K562 (cell line): ENCODE results near the gene CITED2. TPM values are rescaled to one million over a fixed set of nuclear protein-coding genes. Genes with fewer than 3 reads are reported as not detected.
A peak's percentile ranks its signal among the peaks of the same experiment; 100 is the strongest.

Source experiments
- ATAC-seq: fragments of 200-7000 bp; cut with Tn5 transposase; 3 replicates; pipeline ENCODE4 v1.9.1; 2020; ENCODE audit warnings: moderate library complexity
- BruUV-seq: library from RNA; stranded (reverse); fragments of 400-500 nt; replicated peaks from 2 replicates; lab custom pipeline; 2021; lab: Mats Ljungman, UMichigan
- CTCF ChIA-PET: fragments of 300-600 bp; formaldehyde crosslinking; extraction: SDS; loops from one replicate; lab custom pipeline; 2021; ENCODE audit warnings: low intra/inter-chr PET ratio; lab: Yijun Ruan, JAX
- POLR2A ChIA-PET: fragments of 300-600, 350-650 bp; sonication (Branson Sonifier 250); formaldehyde crosslinking; extraction: SDS; loops from one replicate; lab custom pipeline; 2021; ENCODE audit warnings: antibody characterized with exemption, inconsistent platforms; lab: Yijun Ruan, JAX
- DNase-seq, 4 experiments: peaks; one replicate each; pipeline versions ENCODE4 v3.0.0 to v3.0.0-alpha.2; 2011 to 2018; ENCODE audit warnings: low spot score in 3 of 4, mixed read lengths in 3 of 4; ENCODE audit errors: extremely low read depth in 1 of 4
- FAIRE-seq: peaks from 2 replicates; lab custom pipeline; 2011; peaks lifted over from hg19 to GRCh38; lab: Jason Lieb, UNC
- H2AFZ ChIP-seq: 2 replicates; pipeline ENCODE4 v1.6.0; 2011; ENCODE audit warnings: low read depth, low read length, control low read depth, inconsistent platforms
- H3K27ac ChIP-seq: fragments of 200-600 bp; 3 replicates; pipeline ENCODE4 v1.8.0; 2011; ENCODE audit warnings: low read depth, mild to moderate bottlenecking, control low read depth, inconsistent platforms, low read length, moderate library complexity, mixed read lengths; ENCODE audit errors: extremely low read depth
- H3K27me3 ChIP-seq, 2 experiments: fragments of 300-600 bp in 1 of 2; 2 replicates in 1 of 2; 3 replicates in 1 of 2; pipeline versions ENCODE4 v1.6.0 to v1.8.0; 2011; ENCODE audit warnings: inconsistent platforms in 2 of 2, low read length in 2 of 2, mild to moderate bottlenecking in 1 of 2, mixed read lengths in 1 of 2, moderate library complexity in 1 of 2; ENCODE audit not compliant: control insufficient read depth in 2 of 2, insufficient read depth in 2 of 2
- H3K36me3 ChIP-seq: fragments of 300-600 bp; 3 replicates; pipeline ENCODE4 v1.8.0; 2011; ENCODE audit warnings: mild to moderate bottlenecking, low read length, inconsistent platforms; ENCODE audit not compliant: control insufficient read depth, insufficient read depth
- H3K4me1 ChIP-seq, 2 experiments: fragments of 200-600 bp in 1 of 2; replicated peaks in 1 of 2; 2 replicates in 1 of 2; 3 replicates in 1 of 2; pipeline versions ENCODE4 v1.5.1 to v1.8.0; 2011; ENCODE audit warnings: inconsistent platforms in 2 of 2, low read length in 2 of 2, mild to moderate bottlenecking in 1 of 2, mixed read lengths in 1 of 2, moderate library complexity in 1 of 2; ENCODE audit not compliant: control insufficient read depth in 2 of 2, insufficient read depth in 2 of 2
- H3K4me2 ChIP-seq: 2 replicates; pipeline ENCODE4 v1.6.1; 2011; ENCODE audit warnings: low read length, control low read depth, inconsistent platforms, mixed read lengths; ENCODE audit not compliant: insufficient read depth
- H3K4me3 ChIP-seq: fragments of 200-600 bp; sonication (generic), shearing (Covaris generic); 2 replicates; pipeline ENCODE4 v1.5.1; 2016; ENCODE audit warnings: control low read depth, inconsistent platforms
- H3K79me2 ChIP-seq: fragments of 200-600 bp; 3 replicates; pipeline ENCODE4 v1.8.0; 2011; ENCODE audit warnings: low read length, inconsistent platforms; ENCODE audit not compliant: control insufficient read depth, insufficient read depth
- H3K9ac ChIP-seq, 2 experiments: 2 replicates each; pipeline versions ENCODE4 v1.6.0 to v1.6.1; 2011; ENCODE audit warnings: low read depth in 2 of 2, low read length in 2 of 2, control low read depth in 1 of 2, inconsistent platforms in 1 of 2, mild to moderate bottlenecking in 1 of 2, mixed read lengths in 1 of 2; ENCODE audit not compliant: insufficient read depth in 1 of 2
- H3K9me1 ChIP-seq: one replicate; pipeline ENCODE4 v1.6.0; 2011; ENCODE audit warnings: inconsistent platforms, mild to moderate bottlenecking, low read length, moderate library complexity; ENCODE audit not compliant: control insufficient read depth, insufficient read depth
- H3K9me3 ChIP-seq: replicated peaks from 2 replicates; pipeline ENCODE4 v1.5.1; 2011; ENCODE audit warnings: low read depth, low read length, inconsistent platforms; ENCODE audit not compliant: control insufficient read depth, insufficient read depth
- H4K20me1 ChIP-seq: replicated peaks from 2 replicates; pipeline ENCODE4 v1.6.1; 2011; ENCODE audit warnings: low read length, inconsistent platforms, mixed read lengths; ENCODE audit not compliant: control insufficient read depth, insufficient read depth
- C11orf30 ChIP-seq: fragments of 450-650 bp; IDR thresholded peaks from 2 replicates; pipeline ENCODE4 v1.6.1; 2016; ENCODE audit warnings: low read depth, mild to moderate bottlenecking
- CREB3L1 ChIP-seq: fragments of 450-650 bp; IDR thresholded peaks from 2 replicates; pipeline ENCODE4 v1.6.1; 2014; ENCODE audit warnings: low read depth, mild to moderate bottlenecking, moderate library complexity, borderline replicate concordance
- MAFG ChIP-seq: fragments of 450-650 bp; conservative IDR thresholded peaks from 2 replicates; pipeline ENCODE4 v1.6.1; 2016; ENCODE audit warnings: missing genetic modification characterization, missing compliant biosample characterization
- NBN ChIP-seq: fragments of 450-650 bp; IDR thresholded peaks from 2 replicates; pipeline ENCODE4 v1.6.1; 2016; ENCODE audit warnings: low read depth, mild to moderate bottlenecking
- NR2C1 ChIP-seq, 2 experiments: fragments of 450-650 bp; IDR thresholded peaks; 2 replicates each; pipeline ENCODE4 v1.6.1; 2017; ENCODE audit warnings: mild to moderate bottlenecking in 2 of 2, antibody characterized with exemption in 1 of 2, inconsistent platforms in 1 of 2, missing compliant biosample characterization in 1 of 2, missing genetic modification characterization in 1 of 2
- ZNF239 ChIP-seq: fragments of 250-450 bp; sonication (Bioruptor Pico); IDR thresholded peaks from 2 replicates; pipeline ENCODE4 v1.4.0; 2020; ENCODE audit warnings: mild to moderate bottlenecking
- ZNF316 ChIP-seq: fragments of 450-650 bp; IDR thresholded peaks from 2 replicates; pipeline ENCODE4 v1.6.1; 2016
- WGBS: fragments of 100-300 bp; shearing (Covaris generic); methylation state at CpG from one replicate; pipeline ENCODE4 v1.1.6; 2016; ENCODE audit warnings: low coverage, mixed read lengths; ENCODE audit not compliant: insufficient coverage; ENCODE audit errors: missing lambda C conversion rate; 5-methylcytosine and 5-hydroxymethylcytosine counted together
- in situ Hi-C: fragments of 300-500 bp; cut with MboI; formaldehyde crosslinking; loops from 4 replicates; pipeline ENCODE4 v1.15.0; 2018; ENCODE audit warnings: inconsistent platforms, mixed read lengths
- intact Hi-C: fragments of 100-400 bp; cut with micrococcal nuclease; formaldehyde crosslinking; loops from 2 replicates; pipeline ENCODE4 v1.14.2; 2022
- polyA plus RNA-seq, 8 experiments: library from polyadenylated mRNA; depleted of rRNA in 4 of 8; stranded (reverse) in 5 of 8; unstranded in 3 of 8; fragments of >200 nt; fragmentation: Nextera tagmentation in 2 of 8; fragmentation: Illumina TruSeq in 1 of 8; extraction: Ambion mirVana in 2 of 8; extraction: Trizol in 1 of 8; gene quantifications; 2 replicates each; pipeline versions ENCODE4 v1.2.1 to v1.2.3, GENCODE V29; 2011 to 2014; ENCODE audit warnings: inconsistent platforms in 1 of 8, missing spikeins in 1 of 8
- total RNA-seq, 7 experiments: library from RNA; depleted of rRNA in 6 of 7; stranded (reverse); fragments of >200 nt in 6 of 7; fragmentation: Illumina TruSeq in 2 of 7; extraction: Trizol in 2 of 7; gene quantifications; 2 replicates each; pipeline versions ENCODE4 v1.2.1 to v1.2.3, GENCODE V29; 2011 to 2021; ENCODE audit warnings: low replicate concordance in 1 of 7

The CITED2 gene
- total and polyA plus RNA-seq, 9 of the 15 experiments (the other 6 are each of a cell fraction or from before 2014, with no cell fraction given): 0.21 to 86.1 (median 17.5) TPM

DNA sequence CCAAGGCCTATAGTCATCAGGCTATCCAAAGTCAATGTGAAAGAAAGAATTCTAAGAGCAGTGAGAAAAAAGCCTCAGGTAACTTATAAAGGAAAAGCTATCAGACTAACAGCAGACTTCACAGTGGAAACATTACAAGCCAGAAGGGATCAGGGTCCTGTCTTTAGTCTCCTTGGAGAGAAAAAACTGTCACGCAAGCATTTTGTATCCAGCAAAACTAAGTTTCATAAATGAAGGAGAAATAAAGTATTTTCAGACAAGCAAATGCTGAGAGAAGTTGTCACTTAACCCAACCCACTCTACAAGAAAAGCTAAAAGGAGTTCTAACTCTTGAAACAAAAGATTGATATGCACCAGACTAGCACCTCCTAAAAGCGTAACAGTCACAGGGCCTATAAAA is 28.1 kb downstream of the CITED2 start:
- no peaks in the 10 kb centered on the region for H4K20me1 ChIP-seq
- no peaks in the 10 kb centered on the region for H3K9me3 ChIP-seq
- no peak overlapping the region for H3K4me3 ChIP-seq
- H3K4me1 ChIP-seq: no peaks in the 10 kb centered on the region
- no peaks in the 10 kb centered on the region for H3K9me1 ChIP-seq
- ChIA-PET CTCF (interaction anchor here (0.6 kb wide), 1 partner anchor 654 kb away, joined by 3 read pairs; no protein-coding TSS in a partner anchor), POLR2A (no interaction called here)
- FAIRE-seq: no peak
- in situ Hi-C loops (no loop called here), intact Hi-C loops (no loop called here)
- H3K27ac ChIP-seq: no peak overlapping the region
- H3K79me2 ChIP-seq: no peaks in the 10 kb centered on the region
- BruUV-seq: no TSS peak
- H3K9ac ChIP-seq: no peak overlapping the region
- ATAC-seq: no peak
- DNase-seq: no peak
- no peak overlapping the region for H3K4me2 ChIP-seq
- TF ChIP-seq C11orf30 (peak; percentile 11; the same call in 1 of the 2 replicates), CREB3L1 (no peak), ZNF239 (CRISPR knock-in tag) (no peak), MAFG (peak; percentile 34; the same call in 1 of the 2 replicates), NBN (no peak), NR2C1 (IDR thresholded peaks at IDR 0.05) (no peak), NR2C1 (tag; IDR thresholded peaks at IDR 0.05) (no peak), ZNF316 (peak; percentile 52)
- 0% methylated on average over 2 of the region's 2 CpGs for WGBS
- no peak overlapping the region for H2AFZ ChIP-seq
- H3K27me3 ChIP-seq: peaks cover 20 to 39% of the 10 kb centered on the region in 2 experiments
- no peaks in the 10 kb centered on the region for H3K36me3 ChIP-seq
